Tongue (tissue), 2 donors: ENCODE measurements around the gene STING1. TPM values are rescaled to one million over a fixed set of nuclear protein-coding genes. Genes with fewer than 3 reads are reported as not detected.
A peak's percentile ranks its signal among the peaks of the same experiment; 100 is the strongest.
"Not testable (repeated sequence)": the region's sequence is repeated elsewhere in the genome, so short reads cannot be mapped to it uniquely, and the experiment has no call there.

ENCODE experiments used
- DNase-seq: peaks from one replicate; pipeline ENCODE4 v3.0.0-alpha.2; 2015
- total RNA-seq: library from RNA; depleted of rRNA; stranded (reverse); fragments of >200 nt; gene quantifications from one replicate; pipeline ENCODE4 v1.2.3, GENCODE V29; 2014

The STING1 gene
- total RNA-seq, 1 donor from 2014 or later: 38.9 TPM

DNA sequence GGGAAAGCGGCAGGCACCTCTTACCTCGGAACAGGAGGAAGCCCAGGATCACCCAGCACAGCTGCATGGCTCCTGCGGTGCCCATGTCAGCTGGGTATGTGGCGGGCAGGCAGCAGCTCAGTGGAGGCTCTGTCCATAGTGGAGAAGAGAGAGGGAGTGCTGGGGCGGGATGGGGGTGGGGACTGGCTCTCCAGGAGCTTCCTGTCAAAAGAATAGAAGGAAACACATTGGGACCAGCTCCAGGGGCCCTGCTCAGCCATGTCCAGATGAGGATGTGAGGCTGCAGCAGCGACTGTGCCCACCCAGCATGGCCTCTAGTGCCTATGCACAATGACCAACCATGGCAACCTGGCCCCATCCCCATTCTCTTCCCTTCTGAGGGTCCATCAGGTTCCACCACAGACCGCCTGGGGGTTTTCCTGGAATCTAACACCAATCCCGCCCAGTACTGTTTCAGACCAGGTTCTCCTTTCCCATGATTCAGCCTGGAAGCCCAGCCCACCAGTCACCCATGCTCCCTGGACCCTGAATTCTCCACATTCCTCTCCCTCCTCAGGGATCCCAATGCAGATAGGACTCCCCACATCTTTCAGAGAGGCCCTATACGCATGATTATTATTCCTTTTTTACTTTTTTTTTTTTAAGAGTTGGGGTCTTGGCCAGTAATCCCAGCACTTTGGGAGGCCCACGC, 19.8 kb downstream of the STING1 start, which contains the start of gene ECSCR:
Gene ECSCR (minus strand): TSS at position 158 of the 691 bp plus-strand sequence. CDS start 73 bp downstream, at position 85.
- DNase-seq: no peak

DNA sequence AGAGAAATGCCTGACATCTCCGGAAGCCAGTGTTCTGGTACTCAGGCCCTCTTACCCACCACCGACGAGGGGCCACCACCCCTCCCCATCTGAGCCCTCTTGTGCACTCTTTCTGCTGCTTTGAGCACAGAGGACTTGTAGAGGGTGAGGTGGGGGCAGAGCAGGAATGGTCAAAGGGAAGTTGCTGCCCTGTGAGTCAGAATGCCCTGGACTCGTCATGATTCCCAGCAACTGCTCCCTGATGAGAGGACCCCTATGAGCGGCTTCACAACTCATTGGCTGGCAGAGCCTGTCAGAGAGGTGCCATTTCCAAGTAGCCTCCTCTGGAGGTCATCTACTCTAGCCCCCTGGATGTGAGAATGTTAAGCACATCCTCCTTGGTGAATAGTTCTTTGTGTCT, 20.9 kb downstream of the STING1 start:
- no peak for DNase-seq

DNA sequence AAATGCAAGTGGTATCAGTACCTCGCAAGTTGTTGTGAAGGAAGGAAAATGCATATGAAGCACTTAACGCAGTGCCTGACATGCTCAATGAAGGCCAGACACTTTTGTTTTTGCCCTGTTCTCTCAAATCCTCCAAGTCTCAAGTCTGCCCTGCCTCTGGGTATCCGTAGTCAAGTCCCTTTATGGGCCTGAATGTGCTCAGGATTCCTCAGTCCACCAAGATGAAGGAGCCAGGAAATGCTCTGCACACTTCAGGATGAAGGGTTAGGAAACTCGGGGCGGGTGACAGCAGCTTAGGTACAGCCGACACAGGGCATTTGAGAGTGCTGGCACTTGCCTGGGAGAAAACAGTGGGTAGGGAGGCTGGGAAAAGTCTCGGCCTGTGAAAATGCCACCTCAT, 21.4 kb downstream of the STING1 start:
- no peak for DNase-seq

DNA sequence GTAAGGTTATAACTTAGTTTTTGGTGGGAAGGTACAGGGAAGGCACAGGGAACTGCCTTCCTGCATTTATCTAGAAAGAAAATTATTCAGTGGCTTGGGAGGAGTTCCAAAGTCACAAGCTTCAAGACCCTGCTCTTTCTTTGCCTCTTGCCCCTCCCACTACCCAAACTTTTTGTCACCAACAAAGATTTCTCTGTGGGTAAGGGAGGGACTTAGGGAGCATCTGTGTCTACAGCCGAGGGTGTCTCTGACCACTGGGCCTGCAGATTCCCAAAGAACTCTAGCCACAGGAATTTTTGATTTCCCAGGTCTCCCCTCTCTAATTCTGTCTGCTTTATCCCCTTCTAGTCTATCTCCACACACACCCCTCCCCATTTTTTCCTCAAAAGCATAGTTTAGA, 22.1 kb downstream of the STING1 start:
- DNase-seq: no peak

DNA sequence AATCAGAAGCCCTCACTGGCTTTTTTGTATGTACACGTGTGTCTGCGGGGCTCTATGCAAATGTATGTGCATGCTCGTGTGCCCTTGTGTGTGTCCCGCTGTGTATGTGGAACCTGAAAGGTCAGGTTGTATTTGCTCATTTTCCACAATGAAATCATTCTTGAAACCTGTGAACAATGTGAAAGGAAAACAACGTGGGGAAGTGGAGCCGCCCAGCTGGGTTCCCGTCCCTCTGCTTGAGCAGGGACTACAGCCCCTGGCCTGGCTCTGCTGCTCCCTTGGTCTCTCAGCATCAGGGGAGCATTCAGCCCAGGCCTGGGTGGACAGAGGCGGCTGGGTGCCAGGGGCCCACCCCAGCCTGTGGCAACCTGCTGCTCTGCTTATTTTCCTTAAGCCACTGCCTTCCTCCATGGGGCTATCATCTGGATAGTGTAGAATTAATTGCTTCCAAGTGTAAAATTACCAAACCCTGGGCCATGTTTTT, 23.1 kb downstream of the STING1 start:
- no peak for DNase-seq

DNA sequence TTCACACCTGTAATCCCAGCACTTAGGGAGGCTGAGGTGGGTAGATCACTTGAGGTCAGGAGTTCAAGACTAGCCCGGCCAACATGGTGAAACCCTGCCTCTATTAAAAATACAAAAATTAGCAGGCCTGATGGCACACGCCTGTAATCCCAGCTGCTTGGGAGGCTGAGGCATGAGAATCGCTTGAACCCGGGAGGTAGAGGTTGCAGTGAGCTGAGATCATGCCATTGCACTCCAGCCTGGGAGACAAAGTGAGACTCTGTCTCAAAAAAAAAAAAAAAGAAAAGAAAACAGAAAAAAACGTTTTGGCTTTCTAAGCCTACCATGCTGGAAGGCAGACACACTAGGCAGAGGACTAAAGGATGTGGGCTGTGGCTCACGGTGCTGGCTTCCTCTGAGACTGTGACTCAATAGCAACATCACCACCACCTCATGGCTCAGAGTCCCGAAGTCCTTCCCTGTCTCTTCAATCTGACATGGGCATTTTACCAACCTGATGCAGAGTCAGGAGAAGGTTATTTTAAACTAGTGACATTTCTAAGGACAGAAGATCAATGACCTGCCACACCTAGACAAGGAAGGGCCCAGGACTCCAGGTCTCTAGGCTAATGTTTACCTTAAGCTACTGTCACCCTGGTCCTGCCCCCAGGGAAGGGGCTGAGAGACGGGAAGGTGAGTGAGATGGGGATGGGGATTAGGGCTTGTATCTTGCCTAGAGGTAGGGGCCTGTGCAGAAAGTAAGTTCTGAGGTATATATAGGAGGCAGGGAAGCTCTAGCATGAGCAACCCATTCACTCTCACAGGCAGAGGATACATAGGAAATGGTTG, 23.8 kb downstream of the STING1 start:
- no peak for DNase-seq

DNA sequence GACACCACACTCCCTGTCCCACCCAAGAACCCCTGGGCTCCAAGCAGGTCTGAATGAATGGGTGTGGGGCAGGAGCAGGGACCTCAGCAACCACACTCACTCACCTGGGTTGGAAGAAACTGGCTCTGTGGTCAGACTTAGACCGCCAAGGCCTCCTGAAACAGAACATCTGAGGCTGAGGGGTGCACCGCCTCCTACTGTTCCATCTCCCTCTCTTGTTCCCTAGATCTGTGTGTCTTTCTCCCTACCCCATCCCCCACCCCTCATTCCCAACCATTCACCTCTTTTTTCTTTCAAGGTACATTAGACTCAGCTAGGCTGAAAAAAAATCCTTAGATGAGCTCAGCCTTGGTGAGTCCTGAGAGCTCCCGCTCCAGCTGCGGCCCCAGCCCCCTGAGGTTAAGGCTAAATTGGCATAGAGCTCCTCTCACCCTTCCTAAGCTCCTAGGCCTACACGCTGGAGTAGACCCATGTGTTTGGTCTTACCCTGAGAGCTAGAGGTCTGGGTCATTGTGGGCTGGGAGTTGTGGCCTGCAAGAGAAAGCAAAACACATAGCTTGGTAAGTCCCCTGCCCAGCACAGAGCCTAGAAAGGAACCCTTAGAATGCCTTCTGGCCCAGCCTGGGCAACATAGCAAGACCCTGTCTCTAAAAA, 24.8 kb downstream of the STING1 start:
- no peak for DNase-seq

DNA sequence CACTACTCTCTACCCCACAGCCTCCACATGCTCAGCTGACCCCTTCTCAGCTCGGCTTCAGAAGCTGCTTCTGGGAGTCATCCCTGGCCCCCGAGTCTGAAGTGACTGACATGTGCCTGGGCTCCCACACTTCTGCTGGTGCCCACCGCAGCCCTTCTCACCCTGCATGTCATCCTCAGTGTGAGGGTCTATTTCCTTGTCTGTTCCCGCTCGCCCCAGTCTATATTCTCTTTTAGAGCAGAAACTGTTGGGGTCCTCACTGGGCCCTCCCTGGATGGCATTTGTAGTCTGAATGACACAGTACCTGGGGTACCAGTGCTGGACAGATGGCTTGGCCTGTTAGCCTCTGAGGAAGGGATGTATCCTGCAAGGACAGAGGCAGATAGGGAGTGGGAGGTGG, 25.3 kb downstream of the STING1 start:
- DNase-seq: no peak

DNA sequence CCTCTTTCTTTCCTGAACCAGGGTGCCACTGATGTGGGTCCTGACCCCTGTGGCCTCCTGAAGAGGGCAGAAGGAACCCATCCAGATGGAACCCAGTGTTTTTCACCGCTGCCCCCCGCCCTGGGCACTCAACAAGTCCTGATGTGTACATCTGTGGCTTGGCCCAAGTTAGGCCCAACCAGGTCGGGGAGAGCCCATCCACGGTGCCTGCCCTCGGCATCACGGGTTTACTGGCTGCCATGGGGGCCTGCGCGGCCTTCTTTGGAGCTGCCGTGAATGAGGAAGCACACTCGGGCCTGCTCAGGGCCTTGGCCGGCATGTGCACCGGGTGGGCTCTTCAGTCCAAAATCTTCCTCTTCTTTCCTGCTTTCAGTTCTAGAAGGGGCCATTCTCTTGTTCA, 25.8 kb downstream of the STING1 start:
- no peak for DNase-seq

DNA sequence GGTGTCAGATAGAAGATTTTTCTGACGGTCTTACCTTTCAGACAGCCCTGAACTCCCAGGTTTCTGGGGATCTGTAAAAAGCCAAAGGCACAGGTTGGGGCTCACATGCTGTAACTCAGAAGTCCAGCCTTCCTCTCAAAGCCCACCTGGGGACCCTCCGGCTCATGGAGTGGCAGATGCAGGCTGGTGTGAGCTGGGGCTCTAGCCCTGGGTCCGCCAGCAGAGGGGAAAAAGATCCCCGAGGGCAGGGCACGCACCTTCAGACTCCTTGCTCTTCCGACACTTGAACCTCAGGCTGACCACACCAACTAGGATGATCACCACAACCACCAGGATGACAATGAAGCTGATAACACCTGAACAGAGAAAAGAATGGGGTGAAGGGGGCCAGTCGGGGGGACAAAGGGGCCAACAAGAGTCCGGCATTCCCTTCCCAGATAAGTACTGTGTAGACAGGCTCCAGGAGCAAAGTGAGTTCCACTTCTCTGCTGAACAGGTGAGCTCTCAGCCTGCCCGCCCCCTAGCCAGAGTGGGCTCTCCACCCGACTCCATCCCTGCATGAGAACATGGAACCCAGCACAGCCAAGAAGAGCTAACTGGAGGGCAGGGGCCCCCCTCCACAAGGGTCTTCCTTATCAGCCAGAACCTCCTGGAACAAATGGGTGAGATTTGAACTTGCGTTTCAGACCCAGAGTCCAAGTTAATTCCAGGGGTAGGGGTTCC, 27.8 kb downstream of the STING1 start:
- DNase-seq: no peak

DNA sequence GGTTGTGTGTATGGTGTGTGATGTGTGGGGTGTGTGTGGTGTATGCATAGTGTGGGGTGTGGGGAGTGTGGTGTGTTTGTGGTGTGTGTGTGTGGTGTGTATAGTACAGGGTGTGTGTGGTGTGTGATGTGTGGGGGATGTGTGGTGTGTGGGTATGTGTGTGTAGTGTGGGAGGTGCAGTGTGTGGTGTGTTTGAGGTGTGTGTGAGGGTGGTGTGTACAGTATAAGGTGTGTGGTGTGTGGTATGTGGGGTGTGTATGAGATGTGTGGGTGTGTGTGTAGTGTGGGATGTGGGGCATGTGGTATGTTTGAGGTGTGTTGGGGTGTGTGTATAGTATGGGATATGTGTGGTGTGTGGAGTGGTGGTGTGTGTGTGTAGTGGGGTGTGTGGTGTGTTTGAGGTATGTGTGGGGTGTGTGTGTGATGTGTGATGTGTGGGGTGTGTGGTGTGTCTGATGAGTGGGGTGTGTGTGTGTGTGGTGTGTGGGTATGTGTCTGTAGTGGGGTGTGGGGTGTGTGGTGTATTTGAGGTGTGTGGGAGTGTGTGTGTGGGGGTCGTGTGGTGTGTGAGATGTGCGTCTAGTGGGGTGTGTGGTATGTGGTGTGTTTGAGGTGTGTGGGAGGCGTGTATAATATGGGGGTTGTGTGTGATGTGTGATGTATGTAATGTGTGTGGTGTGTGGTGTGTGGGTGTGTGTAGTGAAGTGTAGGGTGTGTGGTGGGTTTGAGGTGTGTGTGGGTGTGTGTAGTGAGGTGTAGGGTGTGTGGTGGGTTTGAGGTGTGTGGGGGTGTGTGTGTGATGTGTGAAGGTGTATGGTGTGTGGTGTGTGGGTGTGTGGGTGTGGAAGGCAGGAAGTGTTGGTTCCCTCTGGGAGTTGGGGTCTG, 28.6 kb downstream of the STING1 start:
- DNase-seq: no peak

DNA sequence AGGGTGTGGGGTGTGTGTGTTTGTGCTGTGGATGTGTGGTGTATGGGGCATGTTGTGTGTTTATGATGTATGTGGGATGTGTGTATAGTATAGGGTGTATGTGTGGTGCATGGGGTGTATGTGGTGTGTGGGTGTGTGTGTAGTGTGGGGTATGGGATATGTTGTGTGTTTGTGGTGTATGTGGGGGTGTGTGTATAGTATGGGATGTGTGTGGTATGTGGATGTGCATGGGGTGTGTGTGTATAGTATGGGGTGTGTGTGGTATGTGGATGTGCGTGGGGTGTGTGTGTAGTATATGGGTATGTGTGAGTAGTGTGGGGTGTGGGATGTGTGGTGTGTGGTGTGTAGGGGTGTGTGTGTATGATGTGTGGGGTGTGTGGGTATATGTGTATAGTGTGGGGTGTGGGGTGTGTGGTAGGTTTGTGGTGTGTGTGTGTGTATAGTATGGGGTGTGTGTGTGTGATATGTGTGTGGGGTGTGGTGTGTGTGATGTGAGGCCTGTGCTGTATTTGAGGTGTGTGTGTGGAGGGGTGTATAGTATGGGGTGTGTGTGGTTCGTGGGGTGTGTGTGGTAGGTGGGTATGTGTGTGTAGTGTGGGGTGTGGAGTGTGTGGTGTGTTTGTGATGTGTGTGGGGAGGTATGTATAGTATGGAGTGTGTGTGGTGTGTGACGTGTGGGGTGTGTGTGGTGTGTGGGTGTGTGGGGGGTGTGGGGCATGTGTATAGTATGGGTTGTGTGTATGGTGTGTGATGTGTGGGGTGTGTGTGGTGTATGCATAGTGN, 30.5 kb downstream of the STING1 start:
- no peak for DNase-seq

DNA sequence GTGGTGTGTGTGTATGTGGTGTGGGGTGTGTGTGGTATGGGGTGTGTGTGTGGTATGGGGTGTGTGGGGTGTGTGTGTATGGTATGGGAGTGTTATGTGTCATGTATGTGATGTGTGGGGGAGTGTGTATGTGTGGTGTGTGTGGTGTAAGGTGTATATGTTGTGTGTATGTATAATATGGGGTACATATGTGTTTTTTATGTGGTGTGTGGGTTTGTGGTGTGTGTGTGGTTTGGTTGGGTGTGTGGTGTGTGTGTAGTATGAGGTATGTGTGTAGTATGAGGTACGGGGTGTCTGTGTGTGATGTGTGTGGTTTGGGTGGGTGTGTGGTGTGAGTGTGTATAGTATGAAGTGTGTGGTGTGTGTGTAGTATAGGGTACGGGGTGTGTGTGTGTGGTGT, 31.4 kb downstream of the STING1 start:
- DNase-seq: no peak

DNA sequence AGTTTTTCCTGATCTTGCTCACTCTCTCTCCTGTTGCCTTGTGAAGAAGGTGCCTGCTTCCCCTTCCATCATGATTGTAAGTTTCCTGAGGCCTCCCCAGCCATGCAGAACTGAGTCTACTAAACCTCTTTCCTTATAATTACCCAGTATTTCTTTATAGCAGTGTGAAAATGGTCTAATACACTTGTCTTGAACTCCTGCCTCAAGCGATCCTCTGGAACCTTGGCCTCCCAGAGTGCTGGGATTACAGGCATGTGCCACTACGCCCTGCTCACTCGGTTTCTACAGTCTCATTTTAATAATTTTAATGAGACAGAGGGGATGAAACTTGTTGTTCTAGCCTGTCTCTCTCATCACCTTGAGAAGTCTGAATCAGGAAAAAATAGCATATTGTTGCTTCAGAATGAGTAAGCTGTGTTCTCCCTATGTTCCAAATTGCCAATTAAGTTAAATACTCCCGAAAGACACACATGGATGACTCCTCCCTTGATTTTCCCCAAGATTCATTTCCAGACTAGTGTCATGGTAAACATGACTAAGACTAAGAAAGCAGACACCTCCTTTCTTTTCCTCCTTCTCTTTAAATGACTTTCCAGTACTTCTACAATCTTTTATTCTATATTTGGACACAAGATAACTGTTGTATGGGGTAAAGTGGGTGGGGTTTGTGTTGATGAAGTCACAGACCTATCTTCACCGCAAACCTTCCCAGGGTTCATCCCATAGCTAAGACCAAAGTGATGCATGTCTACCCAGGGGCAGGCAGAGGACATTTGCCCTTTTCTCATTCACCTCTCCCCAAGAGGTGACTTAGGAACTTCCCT, 35.4 kb downstream of the STING1 start:
- DNase-seq: no peak

DNA sequence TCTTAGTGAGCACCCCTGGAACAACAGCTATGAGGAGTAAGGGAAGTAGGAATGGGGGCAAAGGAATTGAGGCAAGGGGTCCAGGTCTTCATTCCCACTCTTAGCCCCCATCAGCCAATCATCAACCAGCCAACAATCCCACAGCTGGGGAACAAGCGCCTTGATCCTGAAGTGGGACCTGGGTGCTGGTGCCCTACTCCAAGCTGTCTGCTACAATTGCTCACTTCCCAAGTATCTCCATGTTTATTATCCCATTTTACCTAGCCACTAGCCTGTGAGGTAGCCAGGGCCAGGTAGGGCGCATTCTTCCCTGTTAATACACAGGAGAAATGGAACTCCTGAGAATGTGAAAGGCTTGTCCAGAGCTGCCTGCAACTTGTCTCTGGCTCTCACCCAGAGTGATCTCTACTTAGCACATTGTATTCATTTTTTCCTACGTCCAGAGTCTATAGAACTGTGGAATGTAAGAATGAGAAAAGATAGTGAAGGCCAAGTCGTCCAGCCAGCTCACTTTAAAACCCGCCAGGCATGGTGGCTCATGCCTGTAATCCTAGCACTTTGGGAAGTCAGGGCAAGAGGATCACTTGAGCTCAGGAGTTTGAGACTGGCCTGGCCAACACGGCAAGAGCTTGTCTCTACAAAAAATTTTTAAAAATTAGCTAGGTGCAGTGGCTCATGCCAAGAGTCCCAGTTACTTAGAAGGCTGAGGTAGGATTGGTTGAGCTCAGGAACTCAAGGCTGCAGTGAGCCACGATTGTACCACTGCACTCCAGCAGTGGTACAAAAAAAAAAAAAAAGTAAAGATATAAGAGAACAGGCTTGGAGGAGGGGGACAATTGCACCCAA, 37.0 kb downstream of the STING1 start:
- peak; percentile 31 for DNase-seq

DNA sequence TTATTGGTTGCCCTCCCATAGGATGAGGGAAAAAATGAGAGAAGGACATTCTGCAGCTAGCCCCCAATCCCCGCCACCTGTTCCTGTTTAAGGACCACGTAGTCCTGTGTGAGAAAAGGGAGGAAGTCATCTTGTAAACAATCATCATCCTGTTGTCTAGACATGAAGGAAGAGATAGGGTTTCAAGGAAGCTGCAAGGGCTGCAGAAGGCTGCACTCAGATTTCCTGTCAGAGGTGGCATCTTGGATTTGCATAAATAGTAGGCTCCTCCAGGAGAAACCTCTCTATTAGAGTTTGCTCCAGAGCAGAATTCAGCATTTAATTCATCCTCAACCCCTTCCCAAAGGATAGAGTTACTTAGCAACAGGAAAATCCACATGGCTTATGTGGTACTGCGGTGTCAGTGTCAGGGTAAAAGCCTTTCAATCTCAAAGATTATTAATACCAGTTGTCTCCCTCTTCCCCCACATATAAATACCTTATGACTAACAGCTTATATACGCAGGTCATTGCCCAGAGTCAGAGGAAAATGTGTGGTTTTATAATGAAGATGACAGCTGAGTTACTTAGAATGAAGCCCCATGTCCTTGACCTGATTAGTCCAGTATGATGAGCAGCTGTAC, 38.6 kb downstream of the STING1 start:
- DNase-seq: peak; percentile 35

DNA sequence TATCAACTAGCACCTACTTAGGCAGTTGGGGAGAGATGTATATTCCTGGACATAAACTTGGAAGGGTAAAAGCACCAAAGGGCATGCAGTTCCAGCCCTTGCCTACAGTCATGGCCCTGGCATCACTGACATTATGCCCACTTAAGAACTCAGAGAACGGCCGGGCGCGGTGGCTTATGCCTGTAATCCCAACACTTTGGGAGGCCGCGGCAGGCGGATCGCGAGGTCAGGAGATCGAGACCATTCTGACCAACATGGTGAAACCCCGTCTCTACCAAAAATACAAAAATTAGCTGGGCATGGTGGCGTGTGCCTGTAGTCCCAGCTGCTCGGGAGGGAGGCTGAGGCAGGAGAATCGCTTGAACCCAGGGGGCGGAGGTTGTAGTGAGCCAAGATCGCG, 42.1 kb downstream of the STING1 start:
- DNase-seq: not testable (repeated sequence)
